Keratinocyte (primary cell): ENCODE measurements around the gene MYO10. TPM values are rescaled to one million over a fixed set of nuclear protein-coding genes. Genes with fewer than 3 reads are reported as not detected.

Source experiments
- DNase-seq: peaks from one replicate; pipeline ENCODE4 v3.0.0-alpha.2; 2011; ENCODE audit warnings: low read depth, missing footprints, low spot score
- FAIRE-seq: peaks from 2 replicates; lab custom pipeline; 2011; peaks lifted over from hg19 to GRCh38; lab: Jason Lieb, UNC
- H2AFZ ChIP-seq: 2 replicates; pipeline ENCODE4 v1.6.0; 2012; ENCODE audit warnings: low read length, control low read depth, inconsistent platforms; ENCODE audit not compliant: control insufficient read depth
- H3K27ac ChIP-seq: 2 replicates; pipeline ENCODE4 v1.5.1; 2011; ENCODE audit warnings: low read length; ENCODE audit not compliant: control insufficient read depth, insufficient read depth
- H3K27me3 ChIP-seq: 3 replicates; pipeline ENCODE4 v1.6.0; 2011; ENCODE audit warnings: low read length; ENCODE audit not compliant: control insufficient read depth, insufficient read depth; ENCODE audit errors: extremely low read depth
- H3K36me3 ChIP-seq, 2 experiments: 2 replicates in 1 of 2; 3 replicates in 1 of 2; pipeline ENCODE4 v1.5.1; 2011; ENCODE audit warnings: low read length in 2 of 2, mild to moderate bottlenecking in 1 of 2; ENCODE audit not compliant: control insufficient read depth in 2 of 2, insufficient read depth in 2 of 2; ENCODE audit errors: extremely low read depth in 1 of 2
- H3K4me1 ChIP-seq: 3 replicates; pipeline ENCODE4 v1.5.1; 2011; ENCODE audit warnings: low read length; ENCODE audit not compliant: control insufficient read depth, insufficient read depth; ENCODE audit errors: extremely low read depth
- H3K4me2 ChIP-seq: 3 replicates; pipeline ENCODE4 v1.6.0; 2011; ENCODE audit warnings: low read depth, low read length; ENCODE audit not compliant: control insufficient read depth, insufficient read depth; ENCODE audit errors: extremely low read depth
- H3K4me3 ChIP-seq, 3 experiments: fragments of 200-600 bp in 1 of 3; sonication (generic) in 1 of 3; 2 replicates in 2 of 3; 3 replicates in 1 of 3; pipeline ENCODE4 v1.5.1; 2011 to 2016; ENCODE audit warnings: low read length in 3 of 3, mild to moderate bottlenecking in 3 of 3, control low read depth in 2 of 3, inconsistent platforms in 1 of 3, low read depth in 1 of 3, mixed read lengths in 1 of 3, mixed run types in 1 of 3, moderate library complexity in 1 of 3; ENCODE audit not compliant: control insufficient read depth in 2 of 3, insufficient read depth in 2 of 3; ENCODE audit errors: extremely low read depth in 1 of 3
- H3K79me2 ChIP-seq: 2 replicates; pipeline ENCODE4 v1.6.0; 2012; ENCODE audit warnings: low read length; ENCODE audit not compliant: control insufficient read depth, insufficient read depth
- H3K9ac ChIP-seq: 3 replicates; pipeline ENCODE4 v1.6.0; 2011; ENCODE audit warnings: low read length; ENCODE audit not compliant: control insufficient read depth, insufficient read depth; ENCODE audit errors: extremely low read depth
- H3K9me1 ChIP-seq: 3 replicates; pipeline ENCODE4 v1.6.0; 2011; ENCODE audit warnings: low read length; ENCODE audit not compliant: control insufficient read depth, insufficient read depth; ENCODE audit errors: extremely low read depth
- H3K9me3 ChIP-seq: 2 replicates; pipeline ENCODE4 v1.5.1; 2012; ENCODE audit warnings: low read depth, low read length; ENCODE audit not compliant: control insufficient read depth
- H4K20me1 ChIP-seq: 3 replicates; pipeline ENCODE4 v1.6.0; 2011; ENCODE audit warnings: low read length; ENCODE audit not compliant: control insufficient read depth, insufficient read depth; ENCODE audit errors: extremely low read depth
- CTCF ChIP-seq, 3 experiments: IDR thresholded peaks in 1 of 3; conservative IDR thresholded peaks in 1 of 3; optimal IDR thresholded peaks in 1 of 3; 2 replicates in 2 of 3; 3 replicates in 1 of 3; pipeline versions ENCODE3 to v1.5.1; 2011; ENCODE audit warnings: low read length in 3 of 3, mild to moderate bottlenecking in 3 of 3, moderate library complexity in 2 of 3, control low read depth in 1 of 3, inconsistent platforms in 1 of 3; ENCODE audit not compliant: insufficient read depth in 2 of 3; ENCODE audit errors: extremely low read depth in 1 of 3
- EZH2 ChIP-seq: IDR thresholded peaks from one replicate; pipeline ENCODE4 v1.6.1; 2012; ENCODE audit warnings: inconsistent platforms, mild to moderate bottlenecking, low read length, moderate library complexity
- dilution Hi-C: fragments of 300-500 bp; cut with MboI; formaldehyde crosslinking; loops from one replicate; pipeline ENCODE4 v1.7.0; 2020; ENCODE audit warnings: low sequenced_read_pairs; ENCODE audit not compliant: extremely low pct_ligation_motif_present
- polyA plus RNA-seq, 5 experiments: library from polyadenylated mRNA; depleted of rRNA in 3 of 5; stranded (reverse) in 3 of 5; stranded (forward) in 1 of 5; unstranded in 1 of 5; fragments of >200 nt; gene quantifications; 1 replicate in 1 of 5; 2 replicates in 3 of 5; 3 replicates in 1 of 5; pipeline versions ENCODE4 v1.2.1 to v1.2.3, GENCODE V29; 2011 to 2012; ENCODE audit warnings: missing spikeins in 2 of 5, low read depth in 1 of 5, low replicate concordance in 1 of 5

Gene MYO10
- polyA plus RNA-seq, 1 donor (not counting 4 experiments of a cell fraction or from before 2014, with no cell fraction given): 22.0 TPM

- Histone ChIP-seq H3K4me1 (no peaks in the 10 kb centered on the region), H3K79me2 (peaks cover 17% of the 10 kb centered on the region), H3K4me2 (no peak overlapping the region), H3K9me3 (no peaks in the 10 kb centered on the region), H3K9me1 (no peaks in the 10 kb centered on the region), H2AFZ (no peak overlapping the region), H3K27ac (no peak overlapping the region), H3K4me3 (no peak overlapping the region), H3K27me3 (no peaks in the 10 kb centered on the region), H3K9ac (no peak overlapping the region), H4K20me1 (no peaks in the 10 kb centered on the region), H3K36me3 (peaks cover 22 to 32% of the 10 kb centered on the region in 2 experiments)
- dilution Hi-C loops: no loop called here
- no peak for TF ChIP-seq EZH2
- no peak for TF ChIP-seq CTCF (optimal IDR thresholded peaks at IDR 0.05 in 1 of 3, IDR thresholded peaks at IDR 0.05 in 1 of 3, conservative IDR thresholded peaks at IDR 0.05 in 1 of 3; ENCODE audit: extremely low read depth in 1 of 3, insufficient read depth in 2 of 3, low read length in 3 of 3)
- DNase-seq (no peak), FAIRE-seq (no peak)
Measured at GRCh38 chr5:16701134-16702099, 234.7 kb downstream of the MYO10 start.

- H4K20me1 ChIP-seq: no peaks in the 10 kb centered on the region
Measured at GRCh38 chr5:16700081-16700480, 236.0 kb downstream of the MYO10 start.

More at GRCh38 chr5:16700081-16700480, 236.0 kb downstream of the MYO10 start:
- TF ChIP-seq CTCF (optimal IDR thresholded peaks at IDR 0.05 in 1 of 3, IDR thresholded peaks at IDR 0.05 in 1 of 3, conservative IDR thresholded peaks at IDR 0.05 in 1 of 3; ENCODE audit: extremely low read depth in 1 of 3, insufficient read depth in 2 of 3, low read length in 3 of 3): no peak
- TF ChIP-seq EZH2: no peak
- Histone ChIP-seq H3K4me3 (no peak overlapping the region), H3K9me1 (no peaks in the 10 kb centered on the region), H2AFZ (no peak overlapping the region), H3K4me2 (no peak overlapping the region), H3K79me2 (peaks cover 17% of the 10 kb centered on the region), H3K27ac (no peak overlapping the region), H3K27me3 (no peaks in the 10 kb centered on the region), H3K4me1 (no peaks in the 10 kb centered on the region), H3K9me3 (no peaks in the 10 kb centered on the region), H3K36me3 (peaks cover 22 to 32% of the 10 kb centered on the region in 2 experiments), H3K9ac (no peak overlapping the region)
- DNase-seq (no peak), FAIRE-seq (no peak)
- dilution Hi-C loops: no loop called here
